ENCODE measurements around the gene PACRG. TPM values are rescaled to one million over a fixed set of nuclear protein-coding genes. Genes with fewer than 3 reads are reported as not detected.

Gene PACRG
- polyA plus RNA-seq, 1 donor (not counting 4 experiments of a cell fraction or from before 2014, with no cell fraction given): 0.31 TPM

DNA sequence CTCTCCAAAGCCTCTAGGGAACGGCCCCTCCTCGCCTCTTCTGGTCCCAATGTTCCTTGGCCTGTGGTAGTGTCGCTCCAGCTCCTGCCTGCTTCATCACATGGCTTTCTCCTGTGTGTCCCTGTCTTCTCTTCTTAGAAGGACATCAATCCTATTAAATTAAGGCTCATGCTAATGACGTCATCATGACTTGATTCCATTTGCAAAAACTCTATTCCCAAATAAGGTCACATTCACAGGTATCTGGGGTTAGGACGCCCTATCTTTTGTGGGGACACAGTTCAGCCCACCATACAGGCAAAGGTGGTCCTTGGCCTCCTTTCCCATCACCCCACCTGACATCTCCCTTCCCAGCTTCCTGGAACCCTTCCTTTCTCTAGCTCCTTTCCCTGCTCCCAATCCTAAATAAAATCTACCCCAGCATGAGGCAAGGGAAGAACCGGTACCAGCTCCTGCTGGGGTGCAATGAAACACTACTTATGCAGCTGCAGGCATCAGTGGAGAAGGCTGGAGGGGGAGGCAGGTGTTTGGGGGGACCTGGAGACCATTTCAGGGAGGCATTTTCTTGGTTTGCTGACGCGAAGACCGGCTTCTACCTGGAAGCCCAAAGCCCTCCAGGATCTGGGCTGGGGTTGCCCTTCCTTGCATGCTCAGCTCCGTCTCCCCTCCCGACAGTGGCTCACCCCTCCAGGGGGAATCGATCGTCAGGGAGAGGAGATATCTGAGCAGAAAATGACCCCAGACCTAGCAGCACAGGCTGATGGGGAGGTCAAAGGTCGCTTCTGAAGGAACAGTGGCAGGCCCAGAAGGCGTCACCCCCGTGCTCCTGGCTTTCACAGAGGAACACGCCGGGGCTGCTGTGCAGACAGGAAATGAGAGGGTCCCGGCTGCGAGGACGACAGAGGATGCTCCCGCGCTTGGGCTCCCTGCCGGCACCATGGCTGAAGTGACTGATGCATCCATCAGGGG is 615.1 kb downstream of the PACRG start:
- Histone ChIP-seq H3K9me1 (ENCODE audit: control insufficient read depth, extremely low read depth, insufficient read depth, low read length) (no peaks in the 10 kb centered on the region), H3K4me3 (ENCODE audit: control insufficient read depth in 2 of 3, extremely low read depth in 1 of 3, insufficient read depth in 2 of 3, low read depth in 1 of 3, low read length in 3 of 3) (no peak overlapping the region), H3K27me3 (ENCODE audit: control insufficient read depth, extremely low read depth, insufficient read depth, low read length) (no peaks in the 10 kb centered on the region), H3K79me2 (ENCODE audit: control insufficient read depth, insufficient read depth, low read length) (no peaks in the 10 kb centered on the region), H3K4me1 (ENCODE audit: control insufficient read depth, extremely low read depth, insufficient read depth, low read length) (peaks cover 9% of the 10 kb centered on the region), H2AFZ (ENCODE audit: control insufficient read depth, low read length) (no peak overlapping the region), H3K36me3 (ENCODE audit: control insufficient read depth in 2 of 2, extremely low read depth in 1 of 2, insufficient read depth in 2 of 2, low read length in 2 of 2) (no peaks in the 10 kb centered on the region), H3K4me2 (ENCODE audit: control insufficient read depth, extremely low read depth, insufficient read depth, low read depth, low read length) (no peak overlapping the region), H3K27ac (ENCODE audit: control insufficient read depth, insufficient read depth, low read length) (no peak overlapping the region), H3K9me3 (ENCODE audit: control insufficient read depth, low read depth, low read length) (no peaks in the 10 kb centered on the region), H4K20me1 (ENCODE audit: control insufficient read depth, extremely low read depth, insufficient read depth, low read length) (no peaks in the 10 kb centered on the region), H3K9ac (ENCODE audit: control insufficient read depth, extremely low read depth, insufficient read depth, low read length) (no peak overlapping the region)
- no peak for TF ChIP-seq EZH2 (IDR thresholded peaks at IDR 0.05; ENCODE audit: low read length)
- TF ChIP-seq, protein P1, sequence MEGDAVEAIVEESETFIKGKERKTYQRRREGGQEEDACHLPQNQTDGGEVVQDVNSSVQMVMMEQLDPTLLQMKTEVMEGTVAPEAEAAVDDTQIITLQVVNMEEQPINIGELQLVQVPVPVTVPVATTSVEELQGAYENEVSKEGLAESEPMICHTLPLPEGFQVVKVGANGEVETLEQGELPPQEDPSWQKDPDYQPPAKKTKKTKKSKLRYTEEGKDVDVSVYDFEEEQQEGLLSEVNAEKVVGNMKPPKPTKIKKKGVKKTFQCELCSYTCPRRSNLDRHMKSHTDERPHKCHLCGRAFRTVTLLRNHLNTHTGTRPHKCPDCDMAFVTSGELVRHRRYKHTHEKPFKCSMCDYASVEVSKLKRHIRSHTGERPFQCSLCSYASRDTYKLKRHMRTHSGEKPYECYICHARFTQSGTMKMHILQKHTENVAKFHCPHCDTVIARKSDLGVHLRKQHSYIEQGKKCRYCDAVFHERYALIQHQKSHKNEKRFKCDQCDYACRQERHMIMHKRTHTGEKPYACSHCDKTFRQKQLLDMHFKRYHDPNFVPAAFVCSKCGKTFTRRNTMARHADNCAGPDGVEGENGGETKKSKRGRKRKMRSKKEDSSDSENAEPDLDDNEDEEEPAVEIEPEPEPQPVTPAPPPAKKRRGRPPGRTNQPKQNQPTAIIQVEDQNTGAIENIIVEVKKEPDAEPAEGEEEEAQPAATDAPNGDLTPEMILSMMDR (optimal IDR thresholded peaks at IDR 0.05 in 1 of 3, IDR thresholded peaks at IDR 0.05 in 1 of 3, conservative IDR thresholded peaks at IDR 0.05 in 1 of 3; ENCODE audit: extremely low read depth in 1 of 3, insufficient read depth in 2 of 3, low read length in 3 of 3): no peak
- DNase-seq (ENCODE audit: low read depth, low spot score) (no peak), FAIRE-seq (no peak)
- dilution Hi-C loops (cut with MboI; ENCODE audit: extremely low pct_ligation_motif_present, low sequenced_read_pairs): no loop called here

DNA sequence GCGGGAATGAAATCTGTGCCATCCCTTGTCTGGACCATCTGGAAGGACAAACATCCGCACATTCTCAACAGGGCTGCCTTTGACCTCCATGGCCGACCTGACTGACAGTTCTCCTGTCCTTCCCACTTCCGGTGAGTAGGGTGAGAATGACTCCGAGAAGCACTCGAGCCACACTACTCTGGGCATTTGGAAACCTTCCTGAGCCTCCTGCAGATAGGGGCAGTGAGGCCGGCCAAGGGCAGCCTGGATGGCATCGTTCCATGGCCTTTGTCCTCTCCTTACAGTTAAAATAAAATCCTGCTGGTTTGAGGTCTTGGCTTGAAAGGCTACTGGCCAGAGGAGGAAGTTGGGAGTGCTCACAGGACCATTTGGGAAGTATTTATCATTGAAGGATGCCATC is 615.8 kb downstream of the PACRG start:
- no peak overlapping the region for H3K9ac ChIP-seq (ENCODE audit: control insufficient read depth, extremely low read depth, insufficient read depth, low read length)
- TF ChIP-seq, protein P1 (optimal IDR thresholded peaks at IDR 0.05 in 1 of 3, IDR thresholded peaks at IDR 0.05 in 1 of 3, conservative IDR thresholded peaks at IDR 0.05 in 1 of 3; ENCODE audit: extremely low read depth in 1 of 3, insufficient read depth in 2 of 3, low read length in 3 of 3): no peak
- no peak for TF ChIP-seq EZH2 (IDR thresholded peaks at IDR 0.05; ENCODE audit: low read length)

More for the DNA sequence above, 615.8 kb downstream of the PACRG start:
- Histone ChIP-seq H3K4me2 (ENCODE audit: control insufficient read depth, extremely low read depth, insufficient read depth, low read depth, low read length) (no peak overlapping the region), H3K79me2 (ENCODE audit: control insufficient read depth, insufficient read depth, low read length) (no peaks in the 10 kb centered on the region), H2AFZ (ENCODE audit: control insufficient read depth, low read length) (no peak overlapping the region), H3K36me3 (ENCODE audit: control insufficient read depth in 2 of 2, extremely low read depth in 1 of 2, insufficient read depth in 2 of 2, low read length in 2 of 2) (no peaks in the 10 kb centered on the region), H3K9me1 (ENCODE audit: control insufficient read depth, extremely low read depth, insufficient read depth, low read length) (no peaks in the 10 kb centered on the region), H3K27ac (ENCODE audit: control insufficient read depth, insufficient read depth, low read length) (no peak overlapping the region), H3K9me3 (ENCODE audit: control insufficient read depth, low read depth, low read length) (no peaks in the 10 kb centered on the region), H3K4me1 (ENCODE audit: control insufficient read depth, extremely low read depth, insufficient read depth, low read length) (peaks cover 9% of the 10 kb centered on the region), H3K4me3 (ENCODE audit: control insufficient read depth in 2 of 3, extremely low read depth in 1 of 3, insufficient read depth in 2 of 3, low read depth in 1 of 3, low read length in 3 of 3) (no peak overlapping the region), H3K27me3 (ENCODE audit: control insufficient read depth, extremely low read depth, insufficient read depth, low read length) (no peaks in the 10 kb centered on the region), H4K20me1 (ENCODE audit: control insufficient read depth, extremely low read depth, insufficient read depth, low read length) (no peaks in the 10 kb centered on the region)
- dilution Hi-C loops (cut with MboI; ENCODE audit: extremely low pct_ligation_motif_present, low sequenced_read_pairs): no loop called here
- DNase-seq (ENCODE audit: low read depth, low spot score): no peak
- FAIRE-seq: no peak
